Ecto neural progenitor cell (in vitro differentiated cells): ENCODE measurements around the gene LRCH1.

Experiments used
- DNase-seq: peaks from one replicate; pipeline ENCODE4 v3.0.0-alpha.2; 2018; ENCODE audit warnings: low spot score

LRCH1 gene

DNA sequence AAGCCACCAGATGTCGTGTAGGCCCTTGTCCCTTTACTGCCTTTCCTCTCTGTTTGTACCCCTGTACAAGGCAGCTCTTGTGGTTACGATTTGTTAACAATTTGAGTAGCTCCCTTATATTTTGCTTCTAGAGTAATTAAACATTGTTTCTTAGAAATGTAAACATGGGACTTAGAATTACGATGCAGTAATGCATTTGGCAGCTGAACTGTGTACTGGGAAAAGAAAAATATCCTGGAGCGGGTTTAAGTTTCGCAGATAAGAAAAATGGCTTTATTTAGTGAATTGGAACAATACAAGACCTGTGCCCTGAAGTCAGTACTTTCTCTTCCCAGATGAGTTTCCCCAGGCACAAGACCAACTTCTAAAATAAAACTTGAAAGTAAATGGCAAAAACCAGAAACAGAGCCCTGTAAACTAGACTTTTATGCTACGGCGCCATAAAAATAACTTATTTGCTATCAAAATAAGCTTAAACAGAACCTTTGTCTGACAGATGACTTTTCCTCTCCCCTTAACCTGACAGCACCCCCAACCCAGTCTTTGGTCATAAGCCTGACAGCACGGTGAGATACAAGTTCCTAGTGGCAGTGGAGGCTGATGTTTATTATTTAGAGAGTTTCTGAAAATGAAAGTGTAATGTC is 63.0 kb downstream of the LRCH1 start:
- no peak for DNase-seq

GRCh38 chr13:46617229-46617721 is 64.3 kb downstream of the LRCH1 start:
- no peak for DNase-seq

DNA sequence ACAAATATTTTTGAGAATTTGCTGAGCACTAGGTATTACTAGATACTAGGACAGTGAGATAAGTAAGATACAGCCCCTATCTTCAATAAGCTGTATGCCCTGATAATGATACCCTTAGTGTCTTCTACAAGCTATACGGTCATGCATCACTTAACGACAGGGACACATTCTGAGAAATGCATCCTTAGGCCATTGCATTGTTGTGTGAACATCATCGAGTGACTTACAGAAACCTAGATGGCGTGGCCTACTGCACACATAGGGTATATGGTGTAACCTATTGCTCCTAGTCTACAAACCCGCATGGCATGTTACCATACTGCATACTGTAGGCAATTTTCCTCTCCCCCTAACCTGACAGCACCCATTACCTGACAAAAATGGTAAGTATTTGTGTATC is 64.9 kb downstream of the LRCH1 start:
- DNase-seq: no peak

GRCh38 chr13:46618694-46619254 is 65.8 kb downstream of the LRCH1 start:
- no peak for DNase-seq

DNA sequence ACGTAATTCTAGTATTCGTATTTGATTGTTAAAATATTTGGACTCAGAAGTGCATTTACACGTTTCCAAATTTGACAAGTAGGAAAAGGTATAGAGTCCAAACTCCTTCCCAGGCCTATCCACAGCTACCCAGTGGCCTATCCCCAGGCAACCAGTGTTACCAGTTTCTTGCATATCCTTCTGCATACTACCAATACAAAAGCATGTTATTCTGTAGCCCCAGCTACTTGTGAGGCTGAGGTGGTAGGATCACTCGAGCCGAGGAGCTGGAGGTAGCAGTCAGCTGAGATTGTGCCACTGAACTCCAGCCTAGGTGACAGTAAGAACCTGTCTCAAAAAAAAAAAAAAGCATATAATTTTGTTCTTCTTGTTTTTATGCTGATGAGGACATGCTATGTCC is 67.1 kb downstream of the LRCH1 start:
- DNase-seq: no peak

DNA sequence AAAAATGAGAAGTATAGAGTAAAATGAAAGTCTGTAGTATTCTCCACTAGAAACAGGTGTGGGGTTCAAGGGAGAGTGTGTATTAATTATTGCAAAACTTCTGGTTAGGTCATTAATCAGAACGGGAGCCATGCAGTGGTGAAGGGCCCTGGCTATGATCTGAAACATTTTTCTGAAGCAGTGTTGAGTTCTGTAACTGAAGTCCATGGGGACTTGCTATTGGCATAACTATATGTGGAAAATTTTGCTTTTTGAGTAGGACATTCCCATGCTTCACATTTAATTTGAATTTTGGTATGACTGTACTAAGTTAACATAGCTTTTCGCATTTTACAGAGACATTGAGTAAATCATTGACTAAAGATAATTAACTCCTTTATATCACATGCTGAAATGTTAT is 67.5 kb downstream of the LRCH1 start:
- DNase-seq: no peak

DNA sequence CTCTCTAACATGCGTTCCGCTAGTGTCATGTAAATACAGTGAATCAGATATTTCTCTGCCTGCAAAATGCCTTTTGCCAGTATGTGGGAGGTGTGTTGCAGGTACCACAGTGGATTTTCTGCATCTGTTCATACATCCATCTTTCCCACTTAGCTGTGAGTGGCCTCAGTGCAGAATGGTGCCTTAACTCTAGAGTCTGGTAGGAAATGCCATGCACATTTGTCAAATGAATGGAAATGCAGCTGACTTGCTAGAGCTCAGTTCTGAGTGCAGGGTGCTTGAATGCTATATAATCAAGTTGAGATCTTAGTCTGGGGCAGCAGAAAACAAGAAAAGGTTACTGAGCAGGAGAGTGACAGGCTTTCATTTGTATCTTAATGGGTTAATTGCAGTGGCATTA is 68.2 kb downstream of the LRCH1 start:
- DNase-seq: no peak

- no peak for DNase-seq
Measured at GRCh38 chr13:46621792-46622629, 69.0 kb downstream of the LRCH1 start.

- DNase-seq: no peak
Measured at GRCh38 chr13:46622630-46623256, 69.8 kb downstream of the LRCH1 start.

- DNase-seq: no peak
Measured at GRCh38 chr13:46624353-46624752, 71.4 kb downstream of the LRCH1 start.

GRCh38 chr13:46624821-46625220 is 71.9 kb downstream of the LRCH1 start:
- DNase-seq: no peak

GRCh38 chr13:46627462-46627861 is 74.5 kb downstream of the LRCH1 start:
- DNase-seq: no peak

DNA sequence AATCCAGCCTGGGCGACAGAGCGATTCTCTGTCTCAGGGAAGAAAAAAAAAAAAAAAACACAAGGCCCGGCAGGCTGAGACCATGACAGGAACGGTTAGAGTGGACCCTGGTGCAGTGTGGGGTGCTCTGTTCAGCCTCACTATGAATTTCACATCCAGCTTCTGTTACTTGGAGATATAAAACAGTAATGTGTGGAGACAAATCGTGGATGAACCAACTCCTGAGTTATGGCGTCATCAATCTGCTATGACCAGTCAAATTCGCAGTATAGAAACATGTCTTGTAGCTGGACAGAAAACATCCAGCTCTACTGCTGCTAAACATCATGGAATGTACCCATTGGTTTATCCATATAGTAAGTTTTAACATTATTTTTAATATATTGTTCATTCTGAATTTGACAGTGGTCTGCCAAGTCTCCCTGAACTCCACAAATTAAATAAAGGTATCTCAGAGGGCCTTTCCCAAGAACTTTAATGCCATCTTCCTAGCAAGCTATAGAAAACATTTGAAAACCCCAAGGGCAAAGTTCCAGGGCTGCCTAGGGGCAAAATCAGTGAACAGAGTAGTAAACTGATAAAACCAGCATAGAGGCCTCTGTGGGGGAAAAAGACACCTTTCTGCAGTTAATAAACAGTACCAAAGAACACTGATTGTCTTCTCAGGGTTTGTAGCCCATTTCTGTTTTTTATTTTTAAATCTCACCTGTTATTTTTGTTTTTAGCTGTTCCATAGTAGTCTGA is 75.8 kb downstream of the LRCH1 start:
- DNase-seq: no peak

DNA sequence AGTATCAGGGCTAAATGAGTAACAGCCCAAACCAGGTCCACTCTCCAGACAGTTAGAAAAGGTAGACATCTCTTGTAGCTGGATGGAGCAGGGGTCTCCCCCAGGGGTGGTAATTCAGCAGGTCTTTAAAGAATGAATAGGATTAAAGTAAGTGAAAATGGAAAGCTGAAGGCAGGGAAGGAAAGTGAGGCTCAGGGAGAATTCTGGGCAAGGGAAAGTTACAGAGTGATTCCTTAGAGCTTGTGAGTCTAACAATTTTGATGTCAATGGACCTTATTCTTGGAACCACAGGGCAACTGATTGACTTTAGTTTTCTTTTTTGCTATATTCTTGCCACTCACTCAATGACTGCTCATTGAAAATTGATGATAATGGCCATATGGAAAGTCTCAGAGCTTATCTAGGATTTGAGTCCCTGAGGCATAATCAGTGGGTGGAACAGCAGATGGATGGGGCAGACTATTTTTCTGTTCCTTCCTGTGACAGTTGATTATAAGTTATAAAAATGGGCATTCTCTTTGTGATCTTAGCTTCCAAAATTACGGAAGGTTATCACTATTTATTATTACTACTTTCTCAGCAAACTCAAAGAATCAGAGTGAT is 76.9 kb downstream of the LRCH1 start:
- DNase-seq: no peak

DNA sequence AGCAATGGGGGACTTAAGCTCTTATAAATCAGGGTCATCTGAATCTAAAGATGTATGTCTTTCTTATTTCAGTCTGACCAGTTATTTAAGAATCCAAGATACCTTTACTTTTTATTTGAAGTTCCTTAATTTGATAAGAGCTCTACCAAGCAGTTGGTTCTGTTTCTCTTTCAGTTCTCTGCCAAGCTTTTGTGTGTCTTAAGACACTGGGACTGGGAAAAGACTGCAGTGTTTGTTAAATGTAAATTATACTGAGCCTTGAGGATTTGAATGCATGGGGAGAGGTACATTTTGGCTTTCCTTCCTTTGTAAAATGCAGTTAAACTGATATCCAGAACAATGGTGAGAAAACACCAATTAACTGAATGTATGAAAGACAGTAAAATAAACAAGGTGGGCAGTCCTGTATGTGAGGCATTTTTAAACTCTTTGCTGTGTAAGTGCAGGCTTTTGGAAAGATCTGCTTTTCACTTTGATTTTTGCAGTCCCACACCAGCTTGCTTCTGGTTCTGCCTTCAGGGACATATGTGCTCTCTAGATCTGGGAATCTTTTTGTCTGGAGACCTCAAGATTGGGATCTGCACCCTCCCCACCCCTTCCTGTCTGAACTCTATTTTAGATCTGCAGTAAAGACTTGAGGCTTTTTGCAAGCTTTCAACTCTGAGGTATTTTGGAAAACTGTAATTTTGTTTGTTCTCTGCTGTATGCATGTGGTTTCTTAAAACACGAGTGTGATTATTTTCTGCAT is 77.6 kb downstream of the LRCH1 start:
- DNase-seq: no peak

GRCh38 chr13:46631179-46631542 is 78.2 kb downstream of the LRCH1 start:
- DNase-seq: no peak

GRCh38 chr13:46632176-46632575 is 79.2 kb downstream of the LRCH1 start:
- no peak for DNase-seq

- DNase-seq: no peak
Measured at GRCh38 chr13:46633416-46633815, 80.4 kb downstream of the LRCH1 start.

DNA sequence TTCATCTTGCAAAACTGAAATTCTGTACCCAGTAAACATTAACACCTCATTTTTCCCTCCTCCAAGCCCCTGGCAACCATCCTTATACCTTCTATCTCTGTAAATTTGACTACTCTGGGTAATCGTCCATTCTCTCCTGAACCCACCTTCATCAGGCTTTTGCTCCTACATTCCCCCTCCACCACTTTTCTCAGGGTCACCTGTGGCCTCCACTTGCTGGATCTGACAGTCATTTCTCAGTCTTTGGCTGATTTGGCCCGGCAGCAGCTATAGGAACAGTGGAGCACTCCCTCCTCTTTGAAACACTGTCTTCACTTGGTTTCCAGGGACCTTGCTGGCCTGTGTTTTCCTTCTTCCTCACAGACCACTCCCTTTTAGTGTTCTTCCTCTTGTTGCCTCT is 83.5 kb downstream of the LRCH1 start:
- no peak for DNase-seq

DNA sequence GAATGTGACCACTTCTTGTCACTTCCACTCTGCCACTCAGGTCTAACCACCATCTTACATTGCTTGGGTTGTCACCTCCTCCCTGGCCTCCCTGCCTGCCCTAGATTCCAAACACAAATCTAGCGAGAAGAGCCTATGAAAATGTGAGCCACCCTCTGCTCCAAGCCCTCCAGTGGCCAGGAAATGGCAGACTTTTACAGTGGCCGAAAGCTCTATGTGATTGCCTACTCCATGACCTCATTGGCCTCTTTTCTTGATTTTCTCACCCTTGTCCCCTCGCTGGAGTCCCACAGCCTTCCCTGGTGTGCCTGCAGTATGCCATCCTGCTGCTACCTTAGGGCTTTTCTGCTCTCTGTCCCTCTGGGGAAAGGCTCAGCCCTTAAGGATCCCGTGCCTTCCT is 84.2 kb downstream of the LRCH1 start:
- no peak for DNase-seq

GRCh38 chr13:46638262-46638661 is 85.3 kb downstream of the LRCH1 start:
- DNase-seq: no peak
